ENCODE results near the gene LSM14B. TPM values are rescaled to one million over a fixed set of nuclear protein-coding genes. Genes with fewer than 3 reads are reported as not detected.

Gene LSM14B
- total and polyA plus RNA-seq, 8 donors = 0.58 to 27.2 (median 15.3) TPM

DNA sequence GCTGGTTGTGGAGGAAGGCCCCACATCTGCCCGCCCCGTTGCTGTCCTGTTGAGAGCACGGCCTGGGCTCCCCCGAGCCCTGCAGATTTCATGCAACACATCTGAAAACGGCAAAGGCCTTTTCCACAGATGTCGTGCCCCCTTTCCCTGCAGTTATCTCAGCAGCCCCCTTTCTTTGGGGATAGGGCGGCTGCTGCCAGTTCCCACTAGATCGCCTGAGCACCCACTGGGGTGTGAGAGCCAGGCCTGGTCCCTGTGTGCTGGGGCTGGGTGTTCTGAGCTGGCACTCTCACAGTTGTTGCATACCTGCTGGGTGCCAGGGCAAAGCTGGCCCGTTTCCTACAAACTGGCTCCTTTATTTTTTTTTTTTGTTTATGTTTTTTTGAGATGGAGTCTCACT, 48.3 kb downstream of the LSM14B start:
- H3K27me3 ChIP-seq = no peaks in the 10 kb centered on the region
- H3K36me3 ChIP-seq = peaks cover 10 to 84% (median 79%) of the 10 kb centered on the region in 4 donors
- no peak for DNase-seq
- 86 to 96% (median 92%) methylated on average over 9 of the region's 9 CpGs for WGBS, 5 donors
- no peaks in the 10 kb centered on the region for H3K4me1 ChIP-seq
- intact Hi-C loops (cut with DNase I; ENCODE audit: low total_unique reads) = no loop called here
- TF ChIP-seq POLR2AphosphoS5 (IDR thresholded peaks at IDR 0.05) (no peak), EP300 (IDR thresholded peaks at IDR 0.05) (no peak), POLR2A (IDR thresholded peaks at IDR 0.05) (no peak)
- TF ChIP-seq, protein P1, sequence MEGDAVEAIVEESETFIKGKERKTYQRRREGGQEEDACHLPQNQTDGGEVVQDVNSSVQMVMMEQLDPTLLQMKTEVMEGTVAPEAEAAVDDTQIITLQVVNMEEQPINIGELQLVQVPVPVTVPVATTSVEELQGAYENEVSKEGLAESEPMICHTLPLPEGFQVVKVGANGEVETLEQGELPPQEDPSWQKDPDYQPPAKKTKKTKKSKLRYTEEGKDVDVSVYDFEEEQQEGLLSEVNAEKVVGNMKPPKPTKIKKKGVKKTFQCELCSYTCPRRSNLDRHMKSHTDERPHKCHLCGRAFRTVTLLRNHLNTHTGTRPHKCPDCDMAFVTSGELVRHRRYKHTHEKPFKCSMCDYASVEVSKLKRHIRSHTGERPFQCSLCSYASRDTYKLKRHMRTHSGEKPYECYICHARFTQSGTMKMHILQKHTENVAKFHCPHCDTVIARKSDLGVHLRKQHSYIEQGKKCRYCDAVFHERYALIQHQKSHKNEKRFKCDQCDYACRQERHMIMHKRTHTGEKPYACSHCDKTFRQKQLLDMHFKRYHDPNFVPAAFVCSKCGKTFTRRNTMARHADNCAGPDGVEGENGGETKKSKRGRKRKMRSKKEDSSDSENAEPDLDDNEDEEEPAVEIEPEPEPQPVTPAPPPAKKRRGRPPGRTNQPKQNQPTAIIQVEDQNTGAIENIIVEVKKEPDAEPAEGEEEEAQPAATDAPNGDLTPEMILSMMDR (IDR thresholded peaks at IDR 0.05) = no peak
- H3K27ac ChIP-seq = no peak overlapping the region
- no peaks in the 10 kb centered on the region for H3K9me3 ChIP-seq
- no peak overlapping the region for H3K4me3 ChIP-seq

DNA sequence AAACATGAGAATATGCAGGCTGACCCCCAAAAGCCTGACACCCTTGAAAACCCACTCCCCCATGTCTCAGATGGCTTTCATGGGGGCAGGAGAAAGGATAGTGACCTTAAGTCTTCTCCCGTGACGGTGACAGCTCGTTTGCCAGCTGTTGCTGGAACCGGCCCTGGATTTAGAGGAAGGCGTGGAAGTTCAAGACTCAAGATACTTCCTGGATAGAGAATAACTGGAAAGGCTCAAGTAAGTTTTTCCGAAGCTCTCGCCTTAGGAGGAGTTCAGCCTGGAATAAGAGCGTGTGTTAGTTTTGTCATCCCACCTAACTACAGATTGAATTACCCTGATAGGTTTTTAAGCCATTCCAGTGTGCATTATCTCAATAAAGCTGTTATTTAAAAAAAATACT, 49.0 kb downstream of the LSM14B start:
- TF ChIP-seq EP300 (IDR thresholded peaks at IDR 0.05) (no peak), POLR2A (IDR thresholded peaks at IDR 0.05) (no peak), POLR2AphosphoS5 (IDR thresholded peaks at IDR 0.05) (no peak)
- TF ChIP-seq, protein P1 (IDR thresholded peaks at IDR 0.05) = no peak
- H3K4me3 ChIP-seq = no peak overlapping the region
- H3K9me3 ChIP-seq = no peaks in the 10 kb centered on the region
- intact Hi-C loops (cut with DNase I; ENCODE audit: low total_unique reads) = no loop called here
- no peaks in the 10 kb centered on the region for H3K27me3 ChIP-seq
- H3K4me1 ChIP-seq = no peaks in the 10 kb centered on the region
- WGBS, 5 donors = 71 to 92% (median 85%) methylated on average over 8 of the region's 8 CpGs
- DNase-seq = no peak
- peaks cover 4 to 84% (median 79%) of the 10 kb centered on the region in 4 donors for H3K36me3 ChIP-seq
- no peak overlapping the region for H3K27ac ChIP-seq

DNA sequence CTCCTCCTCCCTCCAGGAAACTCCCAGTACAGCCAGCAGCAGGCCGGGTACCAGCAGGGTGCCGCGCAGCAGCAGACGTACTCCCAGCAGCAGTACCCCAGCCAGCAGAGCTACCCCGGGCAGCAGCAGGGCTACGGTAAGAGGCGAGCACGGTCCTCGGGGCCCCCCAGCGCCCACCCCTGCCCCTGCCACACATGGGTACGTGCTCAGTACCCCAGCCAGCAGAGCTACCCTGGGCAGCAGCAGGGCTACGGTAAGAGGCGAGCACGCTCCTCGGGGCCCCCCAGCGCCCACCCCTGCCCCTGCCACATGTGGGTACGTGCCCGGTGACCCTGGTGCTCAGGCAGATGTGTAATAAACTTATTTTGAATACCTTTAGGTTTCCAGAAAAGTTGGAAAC, 50.4 kb downstream of the LSM14B start:
- Histone ChIP-seq H3K9me3 (no peaks in the 10 kb centered on the region), H3K4me1 (no peaks in the 10 kb centered on the region), H3K36me3 (peaks cover 0 to 84% (median 76%) of the 10 kb centered on the region in 4 donors), H3K27me3 (no peaks in the 10 kb centered on the region), H3K27ac (no peak overlapping the region), H3K4me3 (no peak overlapping the region)
- TF ChIP-seq POLR2A (IDR thresholded peaks at IDR 0.05) (no peak), EP300 (IDR thresholded peaks at IDR 0.05) (no peak), POLR2AphosphoS5 (IDR thresholded peaks at IDR 0.05) (no peak)
- TF ChIP-seq, protein P1 (IDR thresholded peaks at IDR 0.05) = no peak
- DNase-seq = no peak
- WGBS, 5 donors = 92 to 96% (median 96%) methylated on average over 16 to 18 of the region's 18 CpGs
- intact Hi-C loops (cut with DNase I; ENCODE audit: low total_unique reads) = no loop called here

DNA sequence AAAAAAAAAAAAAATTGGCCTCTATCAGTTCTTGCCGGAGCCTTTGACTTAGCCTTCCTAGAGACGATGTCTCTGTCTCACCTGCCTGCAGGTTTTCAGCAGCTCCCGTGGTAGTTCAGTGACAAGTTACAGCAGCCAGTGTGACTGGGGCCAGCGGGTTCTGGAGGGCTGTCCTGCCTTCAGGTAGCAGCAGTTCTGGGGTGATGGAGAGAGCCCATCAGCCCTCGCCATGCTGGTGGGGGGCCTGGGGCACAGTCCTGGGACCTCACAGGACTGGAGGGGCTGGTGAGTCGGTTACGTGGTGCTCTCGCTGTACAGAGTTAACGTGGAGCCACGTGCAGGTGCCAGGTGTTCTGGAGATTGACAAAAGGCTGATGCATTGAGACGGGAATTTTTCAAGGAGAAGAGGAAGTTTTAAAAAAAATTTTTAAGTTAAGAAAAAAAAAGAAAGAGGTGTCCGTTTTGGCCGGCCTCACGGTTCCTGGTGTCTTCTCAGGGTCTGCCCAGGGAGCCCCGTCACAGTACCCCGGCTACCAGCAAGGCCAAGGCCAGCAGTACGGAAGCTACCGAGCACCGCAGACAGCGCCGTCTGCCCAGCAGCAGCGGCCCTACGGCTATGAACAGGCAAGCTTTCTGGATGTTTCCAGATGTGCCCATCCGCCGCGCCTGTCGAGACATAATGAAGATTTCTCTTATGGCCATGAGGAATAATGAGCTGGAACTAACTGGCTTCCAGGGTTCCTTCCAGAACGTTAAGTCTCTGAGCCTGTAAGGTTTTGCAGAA, 51.9 kb downstream of the LSM14B start:
- 92 to 97% (median 95%) methylated on average over 28 of the region's 28 CpGs for WGBS, 5 donors
- Histone ChIP-seq H3K36me3 (peaks cover 7 to 79% (median 69%) of the 10 kb centered on the region in 4 donors), H3K4me3 (no peak overlapping the region), H3K27me3 (no peaks in the 10 kb centered on the region), H3K27ac (no peak overlapping the region), H3K9me3 (no peaks in the 10 kb centered on the region), H3K4me1 (no peaks in the 10 kb centered on the region)
- no peak for DNase-seq
- TF ChIP-seq EP300 (IDR thresholded peaks at IDR 0.05) = no peak
- TF ChIP-seq POLR2A (IDR thresholded peaks at IDR 0.05) = no peak
- TF ChIP-seq POLR2AphosphoS5 (IDR thresholded peaks at IDR 0.05) = no peak
- TF ChIP-seq, protein P1 (IDR thresholded peaks at IDR 0.05) = no peak
- intact Hi-C loops (cut with DNase I; ENCODE audit: low total_unique reads) = no loop called here
